Measurements from ENCODE around the gene ADI1.

- no peak for TF ChIP-seq POLR2A (IDR thresholded peaks at IDR 0.05; ENCODE audit: low read depth, low read length)
- no peak for TF ChIP-seq CTCF (conservative IDR thresholded peaks at IDR 0.05; ENCODE audit: low read depth, low read length)
- TF ChIP-seq FOS (IDR thresholded peaks at IDR 0.05; ENCODE audit: low read depth, low read length) = no peak
These were observed 34.2 kb downstream of the ADI1 start for GRCh38 chr2:3485166-3485565.

Data from IMR-90 (cell line).